ENCODE results near the gene NKD1.

The NKD1 gene

GRCh38 chr16:50581845-50582244 lies 33.6 kb downstream of the NKD1 start:
- no peaks in the 10 kb centered on the region for H4K20me1 ChIP-seq (ENCODE audit: insufficient read depth, low read length)
- no peak for DNase-seq
- H3K27me3 ChIP-seq (replicated peaks; ENCODE audit: insufficient read depth, low read length), result no peaks in the 10 kb centered on the region
- H3K36me3 ChIP-seq (replicated peaks; ENCODE audit: insufficient read depth, low read length), result no peaks in the 10 kb centered on the region
- H3K9me2 ChIP-seq (replicated peaks; ENCODE audit: insufficient read depth, low read length), result no peaks in the 10 kb centered on the region
- H3K4me3 ChIP-seq (ENCODE audit: low read length), result no peak overlapping the region
- no peak overlapping the region for H3K4me2 ChIP-seq (ENCODE audit: low read depth, low read length)
- TF ChIP-seq EZH2phosphoT487 (IDR thresholded peaks at IDR 0.05; ENCODE audit: low read length) (no peak), EZH2 (optimal IDR thresholded peaks at IDR 0.05; ENCODE audit: low read depth, low read length) (no peak), CTCF (IDR thresholded peaks at IDR 0.05; ENCODE audit: low read length) (no peak)
- H2AFZ ChIP-seq (ENCODE audit: low read length), result no peak overlapping the region
- H3K9ac ChIP-seq (ENCODE audit: low read length), result no peak overlapping the region
- H3K27ac ChIP-seq (ENCODE audit: low read length), result no peak overlapping the region
- no peaks in the 10 kb centered on the region for H3K9me3 ChIP-seq (replicated peaks; ENCODE audit: insufficient read depth, low read length)
- H3K79me2 ChIP-seq (ENCODE audit: low read length), result no peaks in the 10 kb centered on the region
- H3K4me1 ChIP-seq (ENCODE audit: low read length), result no peaks in the 10 kb centered on the region
- no peaks in the 10 kb centered on the region for H3F3A ChIP-seq (ENCODE audit: insufficient read depth, low read length)

GRCh38 chr16:50583211-50583610 lies 35.0 kb downstream of the NKD1 start:
- no peak overlapping the region for H3K27ac ChIP-seq (ENCODE audit: low read length)
- H2AFZ ChIP-seq (ENCODE audit: low read length), result no peak overlapping the region
- H3K27me3 ChIP-seq (replicated peaks; ENCODE audit: insufficient read depth, low read length), result no peaks in the 10 kb centered on the region
- H3K36me3 ChIP-seq (replicated peaks; ENCODE audit: insufficient read depth, low read length), result no peaks in the 10 kb centered on the region
- no peaks in the 10 kb centered on the region for H3F3A ChIP-seq (ENCODE audit: insufficient read depth, low read length)
- H3K4me1 ChIP-seq (ENCODE audit: low read length), result no peaks in the 10 kb centered on the region
- no peak overlapping the region for H3K4me3 ChIP-seq (ENCODE audit: low read length)
- H4K20me1 ChIP-seq (ENCODE audit: insufficient read depth, low read length), result no peaks in the 10 kb centered on the region
- no peaks in the 10 kb centered on the region for H3K9me2 ChIP-seq (replicated peaks; ENCODE audit: insufficient read depth, low read length)
- no peak for TF ChIP-seq CTCF (IDR thresholded peaks at IDR 0.05; ENCODE audit: low read length)
- TF ChIP-seq EZH2 (optimal IDR thresholded peaks at IDR 0.05; ENCODE audit: low read depth, low read length), result no peak
- no peak for TF ChIP-seq EZH2phosphoT487 (IDR thresholded peaks at IDR 0.05; ENCODE audit: low read length)
- H3K79me2 ChIP-seq (ENCODE audit: low read length), result no peaks in the 10 kb centered on the region
- H3K9ac ChIP-seq (ENCODE audit: low read length), result no peak overlapping the region
- H3K9me3 ChIP-seq (replicated peaks; ENCODE audit: insufficient read depth, low read length), result no peaks in the 10 kb centered on the region
- no peak for DNase-seq
- H3K4me2 ChIP-seq (ENCODE audit: low read depth, low read length), result no peak overlapping the region

- TF ChIP-seq EZH2 (optimal IDR thresholded peaks at IDR 0.05; ENCODE audit: low read depth, low read length) (no peak), EZH2phosphoT487 (IDR thresholded peaks at IDR 0.05; ENCODE audit: low read length) (no peak), CTCF (IDR thresholded peaks at IDR 0.05; ENCODE audit: low read length) (no peak)
- no peaks in the 10 kb centered on the region for H3K9me3 ChIP-seq (replicated peaks; ENCODE audit: insufficient read depth, low read length)
- H3K4me2 ChIP-seq (ENCODE audit: low read depth, low read length), result no peak overlapping the region
- H3K9me2 ChIP-seq (replicated peaks; ENCODE audit: insufficient read depth, low read length), result no peaks in the 10 kb centered on the region
- H3K27ac ChIP-seq (ENCODE audit: low read length), result no peak overlapping the region
- no peaks in the 10 kb centered on the region for H3K36me3 ChIP-seq (replicated peaks; ENCODE audit: insufficient read depth, low read length)
- H3K79me2 ChIP-seq (ENCODE audit: low read length), result no peaks in the 10 kb centered on the region
- no peak for DNase-seq
- no peak overlapping the region for H3K4me3 ChIP-seq (ENCODE audit: low read length)
- H2AFZ ChIP-seq (ENCODE audit: low read length), result no peak overlapping the region
- H3K27me3 ChIP-seq (replicated peaks; ENCODE audit: insufficient read depth, low read length), result no peaks in the 10 kb centered on the region
- no peaks in the 10 kb centered on the region for H3K4me1 ChIP-seq (ENCODE audit: low read length)
- H3K9ac ChIP-seq (ENCODE audit: low read length), result no peak overlapping the region
- H3F3A ChIP-seq (ENCODE audit: insufficient read depth, low read length), result no peaks in the 10 kb centered on the region
- no peaks in the 10 kb centered on the region for H4K20me1 ChIP-seq (ENCODE audit: insufficient read depth, low read length)
Measured at GRCh38 chr16:50584033-50584722, 36.0 kb downstream of the NKD1 start.

Measured in MM.1S (cell line).